Retinal pigment epithelial cell (primary cell): ENCODE data around the gene RAPGEF6.
"Not testable (repeated sequence)": the region's sequence is repeated elsewhere in the genome, so short reads cannot be mapped to it uniquely, and the experiment has no call there.

Experiments
- DNase-seq: peaks from one replicate; pipeline ENCODE4 v3.0.0-alpha.2; 2010; ENCODE audit warnings: low read depth
- H3K4me3 ChIP-seq: 2 replicates; pipeline ENCODE4 v1.5.1; 2011; ENCODE audit warnings: mild to moderate bottlenecking, low read length, control low read depth, moderate library complexity
- CTCF ChIP-seq: conservative IDR thresholded peaks from 2 replicates; pipeline ENCODE4 v1.5.1; 2011; ENCODE audit warnings: low read depth, low read length, control low read depth, inconsistent platforms

RAPGEF6 gene

GRCh38 chr5:131384616-131385214, 250.3 kb downstream of the RAPGEF6 start:
- no peak overlapping the region for H3K4me3 ChIP-seq
- no peak for DNase-seq
- no peak for TF ChIP-seq CTCF

- no peak for DNase-seq
- no peak overlapping the region for H3K4me3 ChIP-seq
- no peak for TF ChIP-seq CTCF
These were observed 250.9 kb downstream of the RAPGEF6 start for GRCh38 chr5:131384173-131384572.

GRCh38 chr5:131382407-131383395, 252.3 kb downstream of the RAPGEF6 start:
- TF ChIP-seq CTCF = peak; percentile 68
- H3K4me3 ChIP-seq = no peak overlapping the region
- DNase-seq = no peak

GRCh38 chr5:131381777-131382176, 253.3 kb downstream of the RAPGEF6 start:
- no peak overlapping the region for H3K4me3 ChIP-seq
- TF ChIP-seq CTCF = no peak
- no peak for DNase-seq

- no peak for DNase-seq
- no peak overlapping the region for H3K4me3 ChIP-seq
- TF ChIP-seq CTCF = no peak
These were observed 254.0 kb downstream of the RAPGEF6 start for GRCh38 chr5:131381021-131381420.

- H3K4me3 ChIP-seq, DNase-seq: not testable (repeated sequence)
These were observed 254.8 kb downstream of the RAPGEF6 start for GRCh38 chr5:131380238-131380637.

- H3K4me3 ChIP-seq = no peak overlapping the region
- DNase-seq = peak; percentile 43
- no peak for TF ChIP-seq CTCF
These were observed 255.3 kb downstream of the RAPGEF6 start for GRCh38 chr5:131379723-131380122.
